Stimulated activated CD8-positive, alpha-beta memory T cell treated with anti-CD3 and anti-CD28 coated beads, Interleukin-15, amount 100 ng/mL, for 4 hours (primary cell): ENCODE data around the gene MINK1.
"Not testable (repeated sequence)": the region's sequence is repeated elsewhere in the genome, so short reads cannot be mapped to it uniquely, and the experiment has no call there.

Experiments
- DNase-seq, 2 donors: peaks; one replicate each; pipeline ENCODE4 v3.0.0-alpha.2; 2020; ENCODE audit warnings: low read depth in 2 of 2

Gene MINK1

DNA sequence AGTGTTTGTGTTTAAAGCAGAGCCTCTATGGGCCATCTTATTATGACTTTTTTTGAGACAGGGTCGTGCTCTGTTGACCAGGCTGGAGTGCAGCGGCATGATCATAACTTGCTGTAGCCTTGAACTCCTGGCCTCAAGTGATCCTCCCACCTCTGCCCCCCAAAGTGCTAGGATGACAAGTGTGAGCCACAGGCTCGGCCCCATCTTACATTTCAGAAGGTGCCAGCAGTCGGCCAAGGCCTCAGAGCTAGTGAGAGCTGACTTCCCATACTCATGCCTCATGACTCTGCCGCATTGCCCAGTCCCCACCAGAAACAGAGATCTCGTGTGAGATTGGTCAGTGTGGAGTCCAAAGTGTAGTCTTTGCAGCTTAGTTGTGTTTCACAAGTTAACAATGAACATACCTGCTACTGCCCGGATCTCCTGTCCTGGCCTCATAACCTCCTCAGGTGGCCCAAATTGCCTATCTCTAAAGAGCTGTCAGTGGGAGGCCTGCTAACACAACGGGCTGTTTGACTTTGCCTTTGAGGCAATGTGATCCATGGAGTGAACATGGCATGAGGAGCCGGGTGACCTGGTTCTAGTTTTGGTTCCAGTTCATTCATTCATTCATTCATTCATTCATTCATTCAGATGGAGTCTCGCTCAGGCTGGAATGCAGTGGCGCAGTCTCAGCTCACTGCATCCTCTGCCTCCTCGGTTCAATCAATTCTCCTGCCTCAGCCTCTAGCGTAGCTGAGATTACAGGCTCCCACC lies 13.7 kb downstream of the MINK1 start:
- DNase-seq, result no peak

DNA sequence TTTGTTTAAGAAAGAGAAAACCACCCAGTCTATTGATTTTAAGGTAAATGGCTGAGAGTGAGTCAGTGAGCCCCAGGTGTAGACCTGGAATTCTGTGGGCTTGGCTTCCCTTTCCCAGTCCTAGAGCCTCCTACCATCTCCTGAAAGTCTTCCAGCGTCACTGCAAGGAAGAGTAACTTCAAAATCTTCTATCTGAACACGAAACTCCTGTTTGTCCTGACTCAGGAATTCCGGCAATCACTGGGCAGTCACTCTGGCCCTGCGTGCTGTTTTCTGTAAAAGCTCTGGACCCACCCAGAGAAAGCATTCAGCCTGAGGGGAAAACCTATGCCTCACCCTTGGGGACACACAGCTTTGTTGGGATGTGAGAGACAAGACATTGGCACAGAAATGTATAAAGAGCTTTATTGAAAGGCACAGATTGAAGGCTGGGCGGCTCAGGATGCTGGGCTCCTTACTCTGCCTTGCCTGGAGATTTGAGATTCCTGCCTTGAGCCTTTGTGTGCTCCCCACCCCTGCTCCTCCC lies 15.9 kb downstream of the MINK1 start:
- DNase-seq, result no peak

DNA sequence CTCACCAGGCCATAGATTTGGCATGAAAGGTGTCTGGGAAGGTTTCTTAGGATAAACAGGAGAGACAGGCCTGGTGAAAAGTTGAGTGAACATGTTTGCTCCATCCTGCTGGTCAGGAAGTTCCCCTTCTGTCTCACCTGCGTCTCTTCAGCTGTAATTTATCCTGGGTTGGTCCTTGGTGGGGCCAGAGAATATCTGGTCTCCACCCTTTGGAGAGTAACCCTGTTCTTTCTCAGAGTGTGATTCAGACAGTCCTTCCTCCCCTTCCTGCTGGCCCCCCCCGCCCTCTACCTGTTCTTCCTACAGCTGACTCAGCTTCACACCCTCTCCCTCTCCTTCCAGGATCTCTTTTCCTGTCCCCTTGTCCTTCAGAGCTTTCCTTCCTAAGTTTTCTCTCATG lies 17.1 kb downstream of the MINK1 start:
- DNase-seq, result no peak

DNA sequence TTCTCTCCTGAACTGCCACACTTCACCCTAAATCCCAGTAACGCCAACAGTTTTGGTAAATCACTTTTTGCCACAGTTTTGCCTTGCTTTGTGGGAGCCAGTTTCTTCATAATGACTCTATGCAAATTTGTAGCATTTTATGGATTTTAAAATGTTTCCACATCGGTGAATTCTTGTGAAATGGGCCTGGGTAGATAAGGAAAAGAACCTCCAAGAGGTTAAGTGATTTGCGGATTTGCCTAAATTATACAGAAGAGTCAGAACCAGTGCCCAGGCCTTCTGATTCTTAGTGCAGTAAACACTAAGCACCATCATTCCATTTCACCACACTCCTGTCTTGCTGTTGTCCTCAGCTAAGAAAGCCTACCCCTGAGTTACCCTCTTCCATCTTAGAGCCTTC lies 17.9 kb downstream of the MINK1 start:
- no peak for DNase-seq

DNA sequence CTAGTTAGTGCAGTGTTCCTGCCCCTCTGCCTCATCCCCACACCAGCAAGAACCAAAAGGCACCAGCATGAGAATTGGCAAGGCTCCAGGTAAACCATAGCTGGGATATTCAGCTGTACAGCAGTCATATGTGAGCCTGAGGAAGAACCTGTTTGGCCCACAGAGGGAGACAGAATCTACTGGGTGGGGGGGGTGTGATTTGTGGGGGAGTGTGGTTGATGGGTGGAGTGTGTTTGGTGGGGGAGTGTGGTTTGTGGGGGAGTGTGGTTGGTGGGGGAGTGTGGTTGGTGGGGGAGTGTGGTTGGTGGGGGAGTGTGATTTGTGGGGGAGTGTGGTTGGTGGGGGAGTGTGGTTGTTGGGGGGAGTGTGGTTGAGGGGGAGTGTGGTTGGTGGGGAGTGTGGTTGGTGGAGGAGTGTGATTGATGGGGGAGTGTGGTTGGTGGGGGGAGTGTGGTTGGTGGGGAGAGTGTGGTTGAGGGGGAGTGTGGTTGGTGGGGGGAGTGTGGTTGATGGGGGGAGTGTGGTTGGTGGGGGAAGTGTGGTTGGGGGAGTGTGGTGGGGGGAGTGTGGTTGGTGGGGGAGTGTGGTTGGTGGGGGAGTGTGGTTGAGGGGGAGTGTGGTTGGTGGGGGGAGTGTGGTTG lies 19.5 kb downstream of the MINK1 start:
- DNase-seq, result no peak

DNA sequence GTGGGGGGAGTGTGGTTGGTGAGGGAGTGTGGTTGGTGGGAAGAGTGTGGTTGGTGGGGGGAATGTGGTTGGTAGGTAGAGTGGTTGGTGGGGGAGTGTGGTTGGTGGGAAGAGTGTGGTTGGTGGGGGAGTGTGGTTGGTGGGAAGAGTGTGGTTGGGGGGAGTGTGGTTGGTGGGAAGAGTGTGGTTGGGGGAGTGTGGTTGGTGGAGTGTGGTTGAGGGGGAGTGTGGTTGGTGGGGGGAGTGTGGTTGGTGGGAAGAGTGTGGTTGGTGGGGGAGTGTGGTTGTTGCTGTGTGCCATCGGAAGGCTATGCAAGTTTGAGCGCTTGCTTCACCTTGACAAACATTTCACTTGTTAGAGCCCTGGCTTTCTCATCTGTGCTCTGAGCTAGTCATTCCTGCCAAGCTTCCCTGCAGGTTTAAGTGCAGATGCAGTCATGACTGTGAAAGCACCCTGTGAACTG lies 20.1 kb downstream of the MINK1 start:
- DNase-seq, result no peak

DNA sequence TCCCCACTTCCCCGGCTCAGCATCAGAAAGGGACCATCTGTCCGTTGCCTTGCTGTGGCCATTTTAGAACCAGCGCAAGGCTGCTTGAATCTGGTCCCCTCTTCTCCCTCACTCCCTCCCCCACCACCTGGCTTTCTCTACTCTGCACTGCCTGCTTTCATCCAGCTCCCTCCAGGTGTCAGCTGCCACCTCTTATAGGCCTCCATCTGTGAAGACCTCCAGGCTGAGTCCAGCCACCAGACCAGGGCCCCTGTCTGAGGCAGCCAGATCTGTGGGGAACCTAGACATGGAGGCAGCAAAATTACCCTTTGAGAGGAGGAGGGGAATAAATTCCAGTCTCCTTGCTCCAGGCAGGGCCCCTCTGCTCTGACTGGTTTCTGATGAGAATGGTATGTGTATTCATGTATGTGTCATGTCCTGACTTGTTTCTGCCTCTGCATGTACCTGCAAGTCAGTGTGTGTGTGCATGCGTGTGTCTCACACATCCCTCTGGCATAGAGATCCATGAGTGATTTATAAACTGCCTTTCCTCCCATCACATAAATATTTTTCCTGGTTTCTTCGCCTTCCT lies 21.1 kb downstream of the MINK1 start:
- DNase-seq, result no peak

DNA sequence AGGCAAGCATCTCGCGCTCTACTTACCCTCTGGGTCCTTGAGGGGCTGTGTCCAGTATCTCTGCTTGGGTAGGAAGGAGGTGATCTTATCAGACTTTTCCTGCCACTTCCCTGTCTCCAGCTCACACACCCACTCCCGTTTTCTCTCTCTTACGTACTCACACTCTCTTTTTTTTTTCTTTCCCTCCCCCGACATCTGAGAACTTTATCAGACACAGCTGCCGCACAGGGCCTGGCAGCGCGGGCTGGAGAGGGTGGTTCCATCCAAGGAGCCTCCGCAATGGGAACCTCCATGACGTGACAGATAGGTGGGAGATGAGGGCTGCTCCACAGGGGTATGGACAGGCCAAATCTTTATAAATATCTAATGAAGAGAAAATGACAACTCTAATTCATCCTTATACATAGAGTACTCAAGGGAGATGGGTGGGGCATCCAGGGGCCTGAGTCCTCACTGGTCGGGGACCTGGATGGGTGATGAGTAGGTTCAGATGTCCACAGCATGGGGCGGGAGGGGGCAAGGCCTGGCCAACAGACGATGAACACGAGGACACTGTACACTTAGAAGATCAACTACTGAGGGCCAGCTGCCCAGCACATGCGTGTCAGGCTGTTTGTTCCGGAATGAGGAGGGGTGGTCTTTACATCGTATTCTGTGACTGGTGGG lies 23.3 kb downstream of the MINK1 start:
- no peak for DNase-seq

DNA sequence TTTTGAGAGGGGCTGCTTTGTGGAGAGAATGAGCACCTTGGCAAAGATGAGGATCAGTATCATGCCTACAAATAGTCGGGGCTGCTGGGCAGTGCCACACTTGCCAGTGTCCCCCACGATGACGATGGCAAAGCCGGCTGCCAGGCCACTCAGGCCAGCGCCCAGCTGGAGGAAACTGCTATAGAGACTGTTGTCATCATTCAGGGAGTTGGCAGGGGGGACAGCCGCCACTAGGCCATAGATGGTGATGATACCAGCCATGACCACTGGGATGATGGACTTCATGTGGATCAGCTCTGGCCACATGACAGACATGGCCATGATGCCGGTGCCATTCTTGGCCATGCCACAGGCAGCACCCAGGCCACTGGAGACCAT lies 23.8 kb downstream of the MINK1 start:
- no peak for DNase-seq

DNA sequence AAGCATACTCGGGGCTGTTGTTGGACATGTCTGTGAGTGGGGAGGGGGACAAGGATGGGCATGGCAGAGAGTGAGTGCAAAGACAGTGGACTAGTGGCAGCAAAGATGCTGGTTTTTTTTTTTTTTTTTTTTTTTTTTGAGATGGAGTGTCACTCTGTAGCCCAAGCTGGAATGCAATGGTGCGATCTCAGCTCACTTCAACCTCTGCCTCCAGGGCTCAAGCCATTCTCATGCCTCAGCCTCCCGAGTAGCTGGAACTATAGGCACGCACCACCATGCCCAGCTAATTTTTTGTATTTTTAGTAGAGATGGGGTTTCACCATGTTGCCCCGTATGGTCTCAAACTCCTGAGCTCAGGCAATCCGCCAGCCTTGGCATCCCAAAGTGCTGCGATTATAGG lies 24.2 kb downstream of the MINK1 start:
- DNase-seq, result not testable (repeated sequence)

DNA sequence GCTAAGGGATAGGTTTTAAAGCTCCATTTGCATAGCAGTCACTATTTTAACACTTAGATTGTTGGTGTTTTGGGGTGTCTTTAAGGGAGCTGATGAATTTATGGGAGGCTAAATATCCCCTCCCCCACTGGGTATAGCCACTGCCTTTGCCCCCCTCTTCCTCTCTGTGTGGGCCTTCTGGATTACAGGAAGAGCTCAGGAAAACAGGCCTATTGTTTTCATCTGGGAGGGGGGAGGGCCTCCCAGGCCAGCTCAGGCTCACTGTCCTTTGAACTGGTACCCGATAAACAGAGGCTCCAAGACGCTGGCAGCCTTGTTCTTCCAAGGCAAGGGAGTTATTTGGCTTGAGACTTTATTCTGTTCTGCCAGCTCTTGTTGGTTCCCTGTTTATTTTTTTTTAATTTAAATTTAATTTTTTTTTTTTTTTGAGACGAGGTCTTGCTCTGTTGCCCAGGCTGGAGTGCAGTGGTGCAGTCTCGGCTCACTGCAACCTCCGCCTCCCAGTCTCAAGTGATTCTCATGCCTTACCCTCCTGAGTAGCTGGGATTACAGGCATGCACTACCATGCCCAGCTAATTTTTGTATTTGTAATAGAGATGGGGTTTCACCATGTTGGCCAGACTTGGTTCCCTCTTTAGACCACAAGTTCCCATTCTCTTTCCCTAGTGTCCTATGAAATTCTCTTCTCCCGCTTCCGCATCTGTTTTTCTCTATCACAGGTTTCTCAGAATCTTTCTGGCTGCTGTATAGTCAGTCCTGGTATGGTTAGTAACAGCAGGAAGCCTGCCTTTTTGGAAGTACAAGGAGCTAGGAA lies 25.1 kb downstream of the MINK1 start:
- no peak for DNase-seq

DNA sequence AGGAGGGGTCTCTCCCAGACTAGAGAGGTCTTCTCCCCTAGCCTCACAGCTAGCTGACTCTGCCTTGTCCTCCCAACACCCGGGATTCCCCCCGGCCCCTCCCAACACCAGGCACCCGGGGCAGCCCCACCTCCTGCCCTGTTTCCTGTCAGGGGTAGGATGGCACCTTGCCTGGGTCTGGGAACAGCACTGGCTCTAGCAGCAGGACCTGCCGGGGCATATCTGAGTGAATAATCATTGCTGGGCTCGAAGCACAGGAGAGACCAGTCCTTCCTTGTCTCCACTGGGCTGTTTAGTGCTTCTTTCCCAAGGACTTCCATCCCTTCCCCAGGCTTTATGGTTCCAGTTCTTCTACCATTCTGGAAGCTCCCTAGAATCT lies 25.7 kb downstream of the MINK1 start:
- no peak for DNase-seq

DNA sequence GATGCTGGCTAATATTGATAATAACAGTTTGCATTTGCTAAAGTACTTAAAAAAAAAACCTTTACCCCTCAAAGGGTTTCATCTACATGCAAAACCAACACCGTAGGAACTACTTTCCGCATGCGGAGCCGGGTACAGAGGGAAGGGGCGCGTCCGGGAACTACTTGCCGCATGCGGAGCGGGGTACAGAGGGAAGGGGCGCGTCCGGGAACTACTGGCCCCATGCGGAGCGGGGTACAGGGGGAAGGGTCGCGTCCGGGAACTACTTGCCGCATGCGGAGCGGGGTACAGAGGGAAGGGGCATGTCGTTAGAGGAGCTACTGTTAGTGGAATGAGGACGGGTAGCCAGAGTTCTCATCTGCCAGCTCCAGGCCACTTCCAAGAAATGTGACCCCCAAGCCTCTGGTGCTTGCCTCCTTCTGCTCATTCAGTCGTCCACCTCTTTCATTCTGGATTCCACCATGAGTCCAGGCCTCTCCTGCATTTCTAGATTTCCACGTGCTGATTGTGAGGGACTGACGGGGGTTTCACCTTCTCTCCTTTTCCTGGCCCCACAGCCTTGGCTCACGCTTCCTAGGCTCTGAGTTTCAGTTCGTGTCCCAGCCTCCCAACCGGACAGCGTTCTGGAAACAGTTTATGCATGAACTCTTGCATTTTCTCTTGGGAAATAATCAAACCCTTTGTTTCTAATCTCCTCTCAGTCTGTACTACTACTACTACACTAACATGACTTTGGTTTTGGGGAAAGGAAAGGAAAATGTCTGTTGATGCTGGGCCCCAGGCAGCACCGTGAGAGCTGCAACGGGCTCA lies 26.9 kb downstream of the MINK1 start:
- no peak for DNase-seq

DNA sequence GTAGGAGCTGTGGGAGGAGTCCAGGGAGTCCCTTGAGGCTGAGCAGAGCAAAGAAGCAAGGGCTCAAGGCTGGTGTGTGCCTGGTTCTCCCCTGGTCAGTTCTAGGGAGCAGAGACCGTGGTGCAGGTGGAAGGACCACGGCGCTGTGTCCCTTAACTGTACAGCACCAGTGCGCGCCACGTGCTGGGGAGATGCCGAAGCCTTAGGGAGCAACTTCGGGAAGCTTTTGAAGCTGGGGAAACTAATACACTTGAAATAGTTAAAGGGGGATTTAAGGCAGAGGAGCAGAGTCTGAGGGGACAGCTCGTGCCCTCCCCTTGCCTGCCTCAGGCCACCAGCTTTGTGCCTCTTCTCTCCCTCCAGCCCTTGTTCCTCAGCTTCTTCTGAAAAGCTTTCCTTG lies 27.5 kb downstream of the MINK1 start:
- DNase-seq, result no peak

DNA sequence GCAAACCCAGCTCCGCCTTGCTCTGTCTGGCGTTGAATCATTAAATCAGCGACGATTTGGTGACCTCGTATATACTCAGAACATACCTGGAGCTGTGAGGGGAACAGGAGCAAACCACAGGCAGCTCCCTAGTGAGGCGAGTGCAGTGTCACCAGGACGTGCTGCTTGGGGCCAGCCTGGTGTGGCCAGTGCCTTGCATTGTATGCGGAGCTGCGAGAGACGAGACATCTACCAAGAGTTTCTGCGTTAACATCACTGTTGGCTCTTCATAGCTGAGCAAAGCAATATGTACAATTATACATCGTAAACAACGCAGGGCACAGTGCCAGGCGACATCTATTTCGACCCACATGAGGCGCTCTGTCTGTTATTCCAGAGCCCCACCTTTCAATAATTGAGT lies 27.9 kb downstream of the MINK1 start:
- no peak for DNase-seq

DNA sequence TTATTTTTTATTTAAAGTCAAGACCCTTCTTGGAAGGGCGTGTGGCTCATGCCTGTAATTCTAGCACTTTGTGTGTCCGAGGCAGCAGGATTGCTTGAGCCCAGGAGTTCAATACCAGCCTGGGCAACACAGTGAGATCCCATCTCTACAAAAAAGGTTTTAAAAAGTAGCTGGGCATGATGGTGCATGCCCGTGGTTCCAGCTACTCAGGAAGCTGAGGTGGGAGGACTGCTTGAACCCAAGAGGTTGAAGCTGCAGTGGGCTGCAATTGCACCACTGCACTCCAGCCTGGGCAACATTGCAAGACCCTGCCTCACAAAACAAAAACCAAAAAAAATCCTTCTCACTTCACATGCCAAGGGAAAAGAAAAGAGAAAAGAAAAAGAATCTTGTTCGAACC lies 29.6 kb downstream of the MINK1 start:
- DNase-seq, result no peak

DNA sequence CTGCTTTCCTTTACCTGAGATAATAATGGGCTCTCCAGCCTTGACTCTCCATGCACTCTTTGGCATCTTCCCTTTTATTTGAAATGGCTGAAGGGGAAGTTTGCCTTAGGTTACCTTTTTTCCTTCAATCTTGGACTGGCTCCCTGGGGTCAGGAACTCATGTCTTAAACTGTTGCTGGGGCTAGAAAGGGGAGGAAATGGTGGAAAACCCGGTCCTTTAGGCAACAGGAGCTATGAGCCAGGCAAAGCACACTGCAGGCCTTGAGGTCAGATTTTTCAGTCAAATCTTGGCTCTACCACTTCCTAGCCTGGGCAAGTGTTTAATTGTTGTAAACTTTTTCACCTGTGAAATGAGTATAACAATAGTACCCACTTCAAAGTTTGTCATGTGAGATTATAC lies 30.2 kb downstream of the MINK1 start:
- no peak for DNase-seq

DNA sequence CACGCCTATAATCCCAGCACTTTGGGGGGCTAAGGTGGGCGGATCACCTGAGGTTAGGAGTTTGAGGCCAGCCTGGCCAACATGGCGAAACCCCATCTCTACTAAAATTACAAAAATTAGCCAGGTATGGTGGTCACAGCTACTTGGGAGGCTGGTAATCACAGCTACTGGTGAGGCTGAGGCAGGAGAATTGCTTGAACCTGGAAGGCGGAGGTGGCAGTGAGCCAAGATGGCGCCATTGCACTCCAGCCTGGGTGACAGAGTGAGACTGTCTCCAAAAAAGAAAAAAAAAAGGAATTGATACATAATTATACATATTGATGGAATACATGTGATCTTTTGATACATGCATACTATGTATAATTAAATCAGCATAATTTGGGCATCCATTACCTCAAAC lies 34.4 kb downstream of the MINK1 start:
- DNase-seq, result not testable (repeated sequence)

DNA sequence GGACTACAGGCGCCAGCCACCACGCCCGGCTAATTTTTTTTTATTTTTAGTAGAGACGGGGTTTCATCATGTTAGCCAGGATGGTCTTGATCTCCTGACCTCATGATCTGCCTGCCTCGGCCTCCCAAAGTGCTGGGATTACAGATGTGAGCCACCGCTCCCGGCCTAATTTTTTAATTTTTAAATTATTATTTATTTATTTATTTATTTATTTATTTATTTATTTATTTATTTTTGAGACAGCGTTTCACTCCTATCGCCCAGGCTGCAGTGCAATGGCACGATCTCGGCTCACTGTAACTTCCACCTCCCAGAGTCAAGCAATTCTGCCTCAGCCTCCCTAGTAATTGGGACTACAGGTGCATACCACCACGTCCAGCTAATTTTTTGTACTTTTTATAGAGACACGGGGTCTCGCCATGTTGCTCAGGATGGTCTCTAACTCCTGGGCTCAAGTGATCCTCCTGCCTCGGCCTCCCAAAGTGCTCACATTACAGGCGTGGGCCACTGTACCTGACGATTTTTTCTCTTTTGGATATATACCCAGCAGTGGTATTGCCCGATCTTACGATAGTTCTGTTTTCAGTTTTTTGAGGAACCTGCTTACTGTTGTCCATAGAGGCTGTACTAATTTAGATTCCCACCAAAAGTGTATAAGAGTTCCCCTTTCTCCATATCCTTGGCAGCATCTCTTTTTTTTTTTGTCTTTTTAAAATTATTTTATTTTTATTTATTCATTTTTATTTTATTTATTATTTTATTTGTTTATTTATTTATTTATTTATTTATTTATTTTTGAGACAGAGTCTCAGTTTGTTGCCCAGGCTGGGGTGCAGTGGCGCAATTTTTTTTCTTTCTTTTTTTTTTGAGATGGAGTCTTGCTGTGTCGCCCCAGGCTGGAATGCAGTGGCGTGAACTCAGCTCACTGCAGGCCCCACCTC lies 36.2 kb downstream of the MINK1 start:
- DNase-seq, result not testable (repeated sequence)

DNA sequence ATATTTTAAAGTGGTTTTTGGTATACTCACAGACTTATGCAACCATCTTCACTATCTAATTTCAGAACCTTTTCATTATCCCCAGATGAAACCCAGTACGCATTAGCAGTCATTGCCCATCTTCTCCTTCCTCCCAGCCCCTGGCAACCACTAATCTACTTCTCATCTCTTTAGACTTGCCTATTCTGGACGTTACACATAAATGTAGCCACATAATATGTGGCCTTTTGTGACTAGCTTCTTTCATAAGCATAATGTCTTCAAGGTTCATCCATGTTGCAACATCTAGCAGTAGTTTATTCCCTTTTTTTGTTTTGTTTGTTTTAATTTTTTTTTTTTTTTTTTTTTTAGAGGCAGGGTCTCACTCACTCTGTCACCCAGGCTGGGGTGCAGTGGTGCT lies 37.7 kb downstream of the MINK1 start:
- no peak for DNase-seq
